ENCODE measurements around the gene SNTG2. TPM values are rescaled to one million over a fixed set of nuclear protein-coding genes. Genes with fewer than 3 reads are reported as not detected.

SNTG2 gene
- total RNA-seq, 1 experiment from 2014 or later: not detected

- H3K4me3 ChIP-seq (ENCODE audit: low read depth, low read length): no peak overlapping the region
- ChIA-PET POLR2A (no interaction called here), CTCF (no interaction called here)
- Mint-ChIP-seq H3K36me3 (ENCODE audit: insufficient read depth, unreplicated experiment) (no peaks in the 10 kb centered on the region), H3K27ac (ENCODE audit: unreplicated experiment) (no peak overlapping the region), H3K9me3 (ENCODE audit: unreplicated experiment) (no peaks in the 10 kb centered on the region), H3K4me3 (ENCODE audit: unreplicated experiment) (no peak overlapping the region), H3K27me3 (ENCODE audit: insufficient read depth, unreplicated experiment) (no peaks in the 10 kb centered on the region), H3K4me1 (ENCODE audit: low read depth, unreplicated experiment) (no peaks in the 10 kb centered on the region)
- H3K4me1 ChIP-seq: no peaks in the 10 kb centered on the region
- no peak for TF ChIP-seq CTCF (IDR thresholded peaks at IDR 0.05; ENCODE audit: insufficient read depth in 1 of 2, low read depth in 1 of 2, low read length in 1 of 2, severe bottlenecking in 1 of 2, unreplicated experiment in 1 of 2)
- H3K9me3 ChIP-seq: no peaks in the 10 kb centered on the region
- intact Hi-C loops (cut with micrococcal nuclease; ENCODE audit: unreplicated experiment): no loop called here
- BruUV-seq (replicated peaks): no TSS peak
- H3K36me3 ChIP-seq (ENCODE audit: control insufficient read depth, insufficient read depth, low read length): no peaks in the 10 kb centered on the region
- no peaks in the 10 kb centered on the region for H3K27me3 ChIP-seq (replicated peaks; ENCODE audit: control insufficient read depth, insufficient read depth, low read length)
- no peak for DNase-seq
These were observed 205.4 kb downstream of the SNTG2 start for GRCh38 chr2:1156059-1156458.

- no peaks in the 10 kb centered on the region for H3K27me3 ChIP-seq (replicated peaks; ENCODE audit: control insufficient read depth, insufficient read depth, low read length)
- no peaks in the 10 kb centered on the region for H3K27me3 Mint-ChIP-seq (ENCODE audit: insufficient read depth, unreplicated experiment)
- H3K36me3 Mint-ChIP-seq (ENCODE audit: insufficient read depth, unreplicated experiment): no peaks in the 10 kb centered on the region
- CTCF ChIA-PET: no interaction called here
- no peaks in the 10 kb centered on the region for H3K36me3 ChIP-seq (ENCODE audit: control insufficient read depth, insufficient read depth, low read length)
- POLR2A ChIA-PET: no interaction called here
- intact Hi-C loops (cut with micrococcal nuclease; ENCODE audit: unreplicated experiment): no loop called here
- H3K4me3 Mint-ChIP-seq (ENCODE audit: unreplicated experiment): no peak overlapping the region
- TF ChIP-seq CTCF (IDR thresholded peaks at IDR 0.05; ENCODE audit: insufficient read depth in 1 of 2, low read depth in 1 of 2, low read length in 1 of 2, severe bottlenecking in 1 of 2, unreplicated experiment in 1 of 2): no peak
- H3K4me1 ChIP-seq: no peaks in the 10 kb centered on the region
- no peaks in the 10 kb centered on the region for H3K4me1 Mint-ChIP-seq (ENCODE audit: low read depth, unreplicated experiment)
- no TSS peak for BruUV-seq (replicated peaks)
- H3K9me3 ChIP-seq: no peaks in the 10 kb centered on the region
- no peak for DNase-seq
- H3K27ac Mint-ChIP-seq (ENCODE audit: unreplicated experiment): no peak overlapping the region
- no peak overlapping the region for H3K4me3 ChIP-seq (ENCODE audit: low read depth, low read length)
- H3K9me3 Mint-ChIP-seq (ENCODE audit: unreplicated experiment): no peaks in the 10 kb centered on the region
These were observed 205.9 kb downstream of the SNTG2 start for GRCh38 chr2:1156531-1156930.

GRCh38 chr2:1157107-1157506 is 206.5 kb downstream of the SNTG2 start:
- H3K9me3 ChIP-seq: no peaks in the 10 kb centered on the region
- no peaks in the 10 kb centered on the region for H3K4me1 ChIP-seq
- Mint-ChIP-seq H3K27me3 (ENCODE audit: insufficient read depth, unreplicated experiment) (no peaks in the 10 kb centered on the region), H3K36me3 (ENCODE audit: insufficient read depth, unreplicated experiment) (no peaks in the 10 kb centered on the region), H3K27ac (ENCODE audit: unreplicated experiment) (no peak overlapping the region), H3K9me3 (ENCODE audit: unreplicated experiment) (no peaks in the 10 kb centered on the region), H3K4me3 (ENCODE audit: unreplicated experiment) (no peak overlapping the region), H3K4me1 (ENCODE audit: low read depth, unreplicated experiment) (no peaks in the 10 kb centered on the region)
- DNase-seq: no peak
- H3K27me3 ChIP-seq (replicated peaks; ENCODE audit: control insufficient read depth, insufficient read depth, low read length): no peaks in the 10 kb centered on the region
- no TSS peak for BruUV-seq (replicated peaks)
- ChIA-PET CTCF (no interaction called here), POLR2A (no interaction called here)
- H3K4me3 ChIP-seq (ENCODE audit: low read depth, low read length): no peak overlapping the region
- TF ChIP-seq CTCF (IDR thresholded peaks at IDR 0.05; ENCODE audit: insufficient read depth in 1 of 2, low read depth in 1 of 2, low read length in 1 of 2, severe bottlenecking in 1 of 2, unreplicated experiment in 1 of 2): no peak
- intact Hi-C loops (cut with micrococcal nuclease; ENCODE audit: unreplicated experiment): no loop called here
- H3K36me3 ChIP-seq (ENCODE audit: control insufficient read depth, insufficient read depth, low read length): no peaks in the 10 kb centered on the region
